ENCODE data around the gene FXYD7. TPM values are rescaled to one million over a fixed set of nuclear protein-coding genes. Genes with fewer than 3 reads are reported as not detected.

The FXYD7 gene
- polyA plus RNA-seq, 1 experiment, result 0.10 TPM

GRCh38 chr19:35156673-35157014 is 13.6 kb downstream of the FXYD7 start:
- Histone ChIP-seq H3K36me3 (ENCODE audit: control insufficient read depth, insufficient read depth, low read length) (peaks cover 9% of the 10 kb centered on the region), H3K27me3 (ENCODE audit: control insufficient read depth, insufficient read depth, low read length) (no peaks in the 10 kb centered on the region), H3K4me3 (ENCODE audit: low read depth, low read length) (no peak overlapping the region)
- CTCF ChIA-PET, result no interaction called here
- no peak for DNase-seq (ENCODE audit: low read depth)
- POLR2A ChIA-PET, result no interaction called here
- TF ChIP-seq CTCF (IDR thresholded peaks at IDR 0.05; ENCODE audit: insufficient read depth, low read depth, low read length), result no peak

- ChIA-PET CTCF (no interaction called here), POLR2A (no interaction called here)
- Histone ChIP-seq H3K27me3 (ENCODE audit: control insufficient read depth, insufficient read depth, low read length) (no peaks in the 10 kb centered on the region), H3K36me3 (ENCODE audit: control insufficient read depth, insufficient read depth, low read length) (peaks cover 9% of the 10 kb centered on the region), H3K4me3 (ENCODE audit: low read depth, low read length) (no peak overlapping the region)
- no peak for TF ChIP-seq CTCF (IDR thresholded peaks at IDR 0.05; ENCODE audit: insufficient read depth, low read depth, low read length)
- DNase-seq (ENCODE audit: low read depth), result no peak
Measured at GRCh38 chr19:35157431-35157830, 14.4 kb downstream of the FXYD7 start.

- DNase-seq (ENCODE audit: low read depth), result no peak
- ChIA-PET CTCF (interaction anchor here (3.5 kb wide), 1 partner anchor 18 kb away, joined by 10 read pairs; no protein-coding TSS in a partner anchor), POLR2A (no interaction called here)
- no peak for TF ChIP-seq CTCF (IDR thresholded peaks at IDR 0.05; ENCODE audit: insufficient read depth, low read depth, low read length)
- H3K27me3 ChIP-seq (ENCODE audit: control insufficient read depth, insufficient read depth, low read length), result no peaks in the 10 kb centered on the region
- H3K4me3 ChIP-seq (ENCODE audit: low read depth, low read length), result no peak overlapping the region
- H3K36me3 ChIP-seq (ENCODE audit: control insufficient read depth, insufficient read depth, low read length), result peaks cover 17% of the 10 kb centered on the region
Measured at GRCh38 chr19:35159606-35160005, 16.6 kb downstream of the FXYD7 start.

- peaks cover 19% of the 10 kb centered on the region for H3K36me3 ChIP-seq (ENCODE audit: control insufficient read depth, insufficient read depth, low read length)
- POLR2A ChIA-PET, result no interaction called here
- CTCF ChIA-PET, result interaction anchor here (1.4 to 3.5 kb wide), 2 partner anchors 19 to 117 kb away, joined by 3 to 10 read pairs; no protein-coding TSS in a partner anchor
Measured at GRCh38 chr19:35160629-35161433, 17.8 kb downstream of the FXYD7 start.

GRCh38 chr19:35161434-35161743 is 18.3 kb downstream of the FXYD7 start:
- POLR2A ChIA-PET, result interaction anchor here (0.6 kb wide), 1 partner anchor 18 kb away, joined by 6 read pairs; the partner anchor contains the start of gene FXYD7
- H3K27me3 ChIP-seq (ENCODE audit: control insufficient read depth, insufficient read depth, low read length), result no peaks in the 10 kb centered on the region
- no peak overlapping the region for H3K4me3 ChIP-seq (ENCODE audit: low read depth, low read length)
- no peak for DNase-seq (ENCODE audit: low read depth)
- no peak for TF ChIP-seq CTCF (IDR thresholded peaks at IDR 0.05; ENCODE audit: insufficient read depth, low read depth, low read length)
- H3K36me3 ChIP-seq (ENCODE audit: control insufficient read depth, insufficient read depth, low read length), result peaks cover 23% of the 10 kb centered on the region
- CTCF ChIA-PET, result interaction anchor here (1.4 to 3.5 kb wide), 2 partner anchors 20 to 118 kb away, joined by 3 to 10 read pairs; no protein-coding TSS in a partner anchor

More at GRCh38 chr19:35160629-35161433, 17.8 kb downstream of the FXYD7 start:
- TF ChIP-seq CTCF (IDR thresholded peaks at IDR 0.05; ENCODE audit: insufficient read depth, low read depth, low read length), result no peak
- Histone ChIP-seq H3K4me3 (ENCODE audit: low read depth, low read length) (no peak overlapping the region), H3K27me3 (ENCODE audit: control insufficient read depth, insufficient read depth, low read length) (no peaks in the 10 kb centered on the region)
- no peak for DNase-seq (ENCODE audit: low read depth)
